Sigmoid colon (tissue), 7 donors: ENCODE results near the gene YIPF6. TPM values are rescaled to one million over a fixed set of nuclear protein-coding genes. Genes with fewer than 3 reads are reported as not detected.

Experiments
- DNase-seq: peaks from one replicate; pipeline ENCODE4 v3.0.0-alpha.2; 2019
- H3K27ac ChIP-seq, 4 donors: fragments of 200-600 bp; sonication (generic); one replicate each; pipeline ENCODE4 v1.5.1; 2016 to 2019; ENCODE audit warnings: mild to moderate bottlenecking in 1 of 4
- H3K27me3 ChIP-seq, 3 donors: fragments of 200-600 bp; sonication (generic); one replicate each; pipeline ENCODE4 v1.5.1; 2019; ENCODE audit warnings: mild to moderate bottlenecking in 1 of 3
- H3K36me3 ChIP-seq, 4 donors: fragments of 200-600 bp; sonication (generic); one replicate each; pipeline ENCODE4 v1.5.1; 2016 to 2019
- H3K4me1 ChIP-seq, 4 donors: fragments of 200-600 bp; sonication (generic); one replicate each; pipeline ENCODE4 v1.5.1; 2017 to 2019
- H3K4me3 ChIP-seq, 4 donors: fragments of 200-600 bp; sonication (generic); one replicate each; pipeline ENCODE4 v1.5.1; 2017 to 2019; ENCODE audit warnings: mild to moderate bottlenecking in 2 of 4, moderate library complexity in 1 of 4
- H3K9me3 ChIP-seq, 4 donors: fragments of 200-600 bp in 3 of 4; sonication (generic) in 3 of 4; one replicate each; pipeline versions ENCODE4 v1.5.1 to v1.6.1; 2013 to 2019
- EP300 ChIP-seq, 4 donors: sonication (generic); formaldehyde crosslinking; IDR thresholded peaks; one replicate each; pipeline ENCODE4 v1.6.1; 2017; ENCODE audit warnings: antibody characterized with exemption in 4 of 4
- POLR2A ChIP-seq, 2 donors: fragments of 450-650 bp; IDR thresholded peaks; one replicate each; pipeline ENCODE4 v1.6.1; 2016; ENCODE audit warnings: antibody characterized with exemption in 2 of 2, mild to moderate bottlenecking in 2 of 2, moderate library complexity in 2 of 2
- POLR2AphosphoS5 ChIP-seq, 4 donors: sonication (generic); formaldehyde crosslinking; IDR thresholded peaks; one replicate each; pipeline ENCODE4 v1.6.1; 2017; ENCODE audit warnings: antibody characterized with exemption in 4 of 4
- WGBS, 2 donors: extraction: QIAGEN DNeasy Blood & Tissue Kit; methylation state at CpG; one replicate each; pipeline ENCODE4 v1.1.7; 2013; 5-methylcytosine and 5-hydroxymethylcytosine counted together
- intact Hi-C: fragments of 100-400 bp; cut with DNase I; formaldehyde crosslinking; loops from one replicate; pipeline ENCODE4 v1.15.1; 2023
- polyA plus RNA-seq, 3 donors: library from polyadenylated mRNA; stranded (reverse); fragments of 200-250 nt; gene quantifications; one replicate each; pipeline ENCODE4 v1.2.3, GENCODE V29; 2013
- small RNA-seq, 3 donors: library from RNA; depleted of rRNA; stranded (forward); fragments of <200 nt; gene quantifications; one replicate each; pipeline ENCODE3, GENCODE V24; 2016
- total RNA-seq, 4 donors: library from RNA; depleted of rRNA; stranded (reverse); fragments of >200 nt; gene quantifications; one replicate each; pipeline ENCODE4 v1.1.0, GENCODE V29; 2016
- TF ChIP-seq, protein P1 (sequence below), 4 experiments: fragments of 450-650 bp in 3 of 4; fragments of 200-600 bp in 1 of 4; IDR thresholded peaks; one replicate each; pipeline ENCODE4 v1.5.1; 2016 to 2019; ENCODE audit warnings: antibody characterized with exemption in 4 of 4, mild to moderate bottlenecking in 3 of 4, moderate library complexity in 2 of 4
- donor health status: healthy with polysubstance abuse.
- donor health status: Bipolar disorder and iron deficiency.
- donor health status: healthy.

YIPF6 gene
- total and polyA plus RNA-seq, 7 donors: 7.2 to 36.1 (median 21.9) TPM

DNA sequence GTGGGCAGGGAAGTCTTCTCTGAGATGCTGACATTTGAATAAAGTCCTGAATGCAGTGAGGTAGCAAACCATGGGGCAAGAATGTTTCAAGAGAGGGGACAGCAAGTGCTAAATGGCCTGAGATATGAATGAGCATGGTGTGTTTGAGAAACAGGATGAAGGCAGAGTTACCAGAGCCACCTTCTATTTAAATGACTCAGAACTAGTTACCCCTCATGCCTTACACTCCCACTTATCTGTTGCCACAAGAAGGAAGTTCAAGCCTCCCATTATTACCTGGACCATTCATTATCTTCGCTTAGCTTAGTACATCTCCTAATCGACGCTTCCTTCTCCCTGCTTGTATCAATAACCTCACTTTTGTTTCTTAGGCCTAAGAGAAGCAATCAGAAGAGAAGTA lies 81.0 kb downstream of the YIPF6 start:
- H3K36me3 ChIP-seq: no peaks in the 10 kb centered on the region
- H3K27ac ChIP-seq: no peak overlapping the region
- no peak for DNase-seq
- 86 to 89% methylated on average over 3 of the region's 3 CpGs for WGBS, 2 donors
- TF ChIP-seq POLR2AphosphoS5 (IDR thresholded peaks at IDR 0.05) (no peak), POLR2A (IDR thresholded peaks at IDR 0.05) (no peak), EP300 (IDR thresholded peaks at IDR 0.05) (no peak)
- TF ChIP-seq, protein P1, sequence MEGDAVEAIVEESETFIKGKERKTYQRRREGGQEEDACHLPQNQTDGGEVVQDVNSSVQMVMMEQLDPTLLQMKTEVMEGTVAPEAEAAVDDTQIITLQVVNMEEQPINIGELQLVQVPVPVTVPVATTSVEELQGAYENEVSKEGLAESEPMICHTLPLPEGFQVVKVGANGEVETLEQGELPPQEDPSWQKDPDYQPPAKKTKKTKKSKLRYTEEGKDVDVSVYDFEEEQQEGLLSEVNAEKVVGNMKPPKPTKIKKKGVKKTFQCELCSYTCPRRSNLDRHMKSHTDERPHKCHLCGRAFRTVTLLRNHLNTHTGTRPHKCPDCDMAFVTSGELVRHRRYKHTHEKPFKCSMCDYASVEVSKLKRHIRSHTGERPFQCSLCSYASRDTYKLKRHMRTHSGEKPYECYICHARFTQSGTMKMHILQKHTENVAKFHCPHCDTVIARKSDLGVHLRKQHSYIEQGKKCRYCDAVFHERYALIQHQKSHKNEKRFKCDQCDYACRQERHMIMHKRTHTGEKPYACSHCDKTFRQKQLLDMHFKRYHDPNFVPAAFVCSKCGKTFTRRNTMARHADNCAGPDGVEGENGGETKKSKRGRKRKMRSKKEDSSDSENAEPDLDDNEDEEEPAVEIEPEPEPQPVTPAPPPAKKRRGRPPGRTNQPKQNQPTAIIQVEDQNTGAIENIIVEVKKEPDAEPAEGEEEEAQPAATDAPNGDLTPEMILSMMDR (IDR thresholded peaks at IDR 0.05): no peak
- H3K9me3 ChIP-seq: no peaks in the 10 kb centered on the region
- no peaks in the 10 kb centered on the region for H3K4me1 ChIP-seq
- no peak overlapping the region for H3K4me3 ChIP-seq
- no peaks in the 10 kb centered on the region for H3K27me3 ChIP-seq
- intact Hi-C loops: no loop called here

DNA sequence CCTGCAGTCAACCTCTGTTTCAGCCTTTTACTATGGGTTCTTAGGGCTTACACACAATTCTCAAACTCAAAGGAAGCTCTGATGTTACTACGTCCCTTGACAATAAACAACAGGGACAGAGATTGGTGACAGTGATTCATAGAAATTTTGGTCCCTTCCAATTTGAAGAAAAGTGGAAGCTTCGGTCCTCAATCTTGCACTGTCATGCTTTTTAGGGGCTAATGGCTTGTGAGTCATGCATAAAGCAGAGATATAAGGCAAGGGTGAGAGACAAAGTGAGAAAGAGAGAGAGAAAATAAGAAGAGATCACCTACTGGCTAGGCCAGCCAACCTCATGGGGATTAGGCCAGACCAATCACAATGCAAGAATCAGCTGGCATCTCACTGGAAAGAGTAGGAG lies 85.4 kb downstream of the YIPF6 start:
- intact Hi-C loops: no loop called here
- H3K27ac ChIP-seq: no peak overlapping the region
- H3K4me1 ChIP-seq: no peaks in the 10 kb centered on the region
- no peaks in the 10 kb centered on the region for H3K36me3 ChIP-seq
- no peak for TF ChIP-seq POLR2AphosphoS5 (IDR thresholded peaks at IDR 0.05)
- no peak for TF ChIP-seq EP300 (IDR thresholded peaks at IDR 0.05)
- H3K4me3 ChIP-seq: no peak overlapping the region
- no peaks in the 10 kb centered on the region for H3K9me3 ChIP-seq
- no peaks in the 10 kb centered on the region for H3K27me3 ChIP-seq
- WGBS, 2 donors: 85 to 89% methylated on average over 2 of the region's 2 CpGs
- no peak for DNase-seq

Small RNAs within 50 kb of the gene (small RNA-seq; reads per million reads assigned to genes)
- gene RNU6-245P: 0 reads per million in 3 donors

Other genes starting within 250 kb of the YIPF6 start
- 10 to 100 TPM in 2 of 4 donors, 1 to 10 TPM in 2; 6.9 to 19.4 (median 9.5) TPM for gene OPHN1, start 65.6 kb upstream of the YIPF6 start, total RNA-seq
- gene OPHN1, start 65.6 kb upstream of the YIPF6 start, polyA plus RNA-seq: 1 to 10 TPM in 2 of 3 donors, under 1 TPM in 1; 0.92 to 3.6 (median 1.8) TPM
- gene STARD8, start 148.6 kb downstream of the YIPF6 start, total RNA-seq: 10 to 100 TPM in 1 of 4 donors, 1 to 10 TPM in 3; 5.3 to 10.7 (median 8.5) TPM
- 1 to 10 TPM in 2 of 3 donors, under 1 TPM in 1; 0.92 to 2.9 (median 2.4) TPM for gene STARD8, start 148.6 kb downstream of the YIPF6 start, polyA plus RNA-seq